NCI-H2227 treated with DMSO at 0.1 percent for 48 hours (cell line): ENCODE data around the gene MBOAT1.
A peak's percentile ranks its signal among the peaks of the same experiment; 100 is the strongest.

Experiments used
- DNase-seq: peaks from one replicate; lab custom pipeline; 2025; lab: John Stamatoyannopoulos, UW

The MBOAT1 gene

DNA sequence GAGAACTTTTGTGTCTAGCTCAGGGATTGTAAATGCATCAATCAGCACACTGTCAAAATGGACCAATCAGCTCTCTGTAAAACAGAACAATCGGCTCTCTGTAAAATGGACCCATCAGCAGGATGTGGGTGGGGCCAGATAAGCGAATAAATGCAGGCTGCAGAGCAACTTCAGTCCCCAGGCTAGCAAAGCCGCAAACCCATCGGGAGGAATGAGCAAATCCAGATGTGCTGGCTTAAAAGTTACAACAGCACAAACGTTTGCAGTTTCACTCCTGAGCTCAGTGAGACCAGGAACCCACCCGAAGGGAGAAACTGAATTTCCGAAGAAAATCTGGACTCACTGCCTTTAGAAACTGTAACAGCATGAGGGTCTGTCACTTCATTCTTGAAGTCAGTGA is 21.9 kb upstream of the MBOAT1 start:
- no peak for DNase-seq

DNA sequence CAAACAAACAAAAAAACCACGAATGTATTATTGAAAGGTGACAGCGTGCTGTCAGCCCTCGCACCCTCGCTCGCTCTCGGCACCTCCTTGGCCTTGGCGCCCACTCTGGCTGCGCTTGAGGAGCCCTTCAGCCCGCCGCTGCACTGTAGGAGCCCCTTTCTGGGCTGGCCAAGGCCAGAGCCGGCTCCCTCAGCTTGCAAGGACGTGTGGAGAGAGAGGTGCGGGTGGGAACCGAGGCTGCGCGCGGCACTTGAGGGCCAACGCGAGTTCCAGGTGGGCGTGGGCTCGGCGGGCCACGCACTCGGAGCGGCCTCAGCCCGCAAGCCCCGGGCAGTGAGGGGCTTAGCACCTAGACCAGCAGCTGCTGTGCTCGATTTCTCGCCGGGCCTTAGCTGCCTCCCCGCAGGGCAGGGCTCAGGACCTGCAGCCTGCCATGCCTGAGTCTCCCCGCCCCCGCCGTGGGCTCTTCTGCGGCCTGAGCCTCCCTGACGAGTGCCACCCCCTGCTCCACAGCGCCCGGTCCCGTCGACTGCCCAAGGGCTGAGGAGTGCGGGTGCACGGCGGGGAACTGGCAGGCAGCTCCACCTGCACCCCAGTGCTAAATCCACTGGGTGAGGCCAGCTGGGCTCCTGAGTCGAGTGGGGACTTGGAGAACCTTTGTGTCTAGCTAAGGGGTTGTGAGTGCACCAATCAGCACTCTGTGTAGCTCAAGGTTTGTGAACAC is 20.9 kb upstream of the MBOAT1 start:
- no peak for DNase-seq

DNA sequence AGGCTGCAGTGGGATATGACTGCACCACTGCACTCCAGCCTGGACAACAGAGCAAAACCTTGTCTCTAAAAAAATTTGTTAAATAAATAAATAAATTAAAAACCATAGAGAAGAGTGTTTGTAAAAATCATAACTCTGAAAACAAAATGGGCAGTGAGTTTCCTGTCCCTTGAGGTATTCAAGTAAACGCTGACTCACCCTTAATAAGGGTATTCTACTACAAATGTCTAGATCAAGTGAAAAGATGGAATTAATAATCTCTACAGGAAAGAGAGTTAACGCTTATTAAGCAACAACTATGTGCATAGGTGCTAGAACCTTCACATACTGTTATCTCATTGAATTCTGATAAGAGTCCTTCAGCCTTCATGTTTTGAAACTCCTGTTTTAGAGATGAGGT is 19.9 kb upstream of the MBOAT1 start:
- no peak for DNase-seq

DNA sequence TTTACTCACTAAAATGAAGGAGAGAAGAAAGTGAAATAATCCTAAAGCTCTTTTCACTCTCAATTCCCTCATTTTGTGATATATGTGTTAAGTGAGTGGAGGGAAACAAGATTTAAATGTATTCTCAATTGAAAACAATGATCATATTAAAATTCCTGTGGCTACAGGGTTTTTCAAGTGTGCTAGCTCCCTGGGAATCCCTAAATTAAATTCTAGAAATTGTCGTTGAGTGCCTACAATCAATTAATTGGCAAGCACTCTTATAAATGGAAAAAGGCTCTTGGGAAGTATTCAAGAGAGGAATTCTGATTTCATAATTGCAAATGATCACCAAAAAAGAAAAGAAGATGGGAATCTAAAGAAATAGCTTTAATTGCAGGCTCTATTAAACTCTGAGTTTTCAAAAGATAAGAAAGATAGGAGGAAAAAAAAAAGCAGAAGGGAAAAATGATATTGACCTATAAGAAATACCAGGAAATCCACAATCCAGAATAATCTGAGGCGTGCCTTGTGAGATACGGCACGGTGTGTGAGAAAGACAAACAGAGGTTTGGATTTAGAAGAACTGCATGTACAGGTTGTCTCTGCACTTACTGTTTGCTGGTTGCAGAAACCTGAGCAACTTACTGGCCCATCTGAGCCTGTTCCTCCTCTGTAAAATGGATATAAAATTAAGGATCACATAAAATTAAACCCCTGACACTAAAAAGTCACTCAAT is 18.3 kb upstream of the MBOAT1 start:
- DNase-seq, result no peak

DNA sequence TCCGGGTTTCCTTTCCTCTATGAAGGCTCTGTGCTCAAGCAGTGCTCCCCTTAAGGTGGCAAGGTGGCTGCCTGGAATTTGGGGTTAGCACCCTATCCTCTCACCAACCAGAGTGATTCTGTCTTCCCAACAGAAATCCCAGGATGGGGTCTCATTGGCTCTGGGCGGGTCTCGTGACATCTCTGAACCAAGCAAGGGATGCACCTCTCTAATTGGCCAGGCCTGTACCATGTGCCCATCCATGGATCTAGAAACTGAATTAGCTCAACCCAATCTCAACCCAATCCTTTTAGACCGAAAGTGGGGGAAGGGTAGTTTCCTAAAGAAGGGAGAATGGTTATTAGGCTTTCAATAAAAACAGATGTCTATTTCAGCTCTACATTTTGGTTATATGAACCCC is 17.6 kb upstream of the MBOAT1 start:
- no peak for DNase-seq

DNA sequence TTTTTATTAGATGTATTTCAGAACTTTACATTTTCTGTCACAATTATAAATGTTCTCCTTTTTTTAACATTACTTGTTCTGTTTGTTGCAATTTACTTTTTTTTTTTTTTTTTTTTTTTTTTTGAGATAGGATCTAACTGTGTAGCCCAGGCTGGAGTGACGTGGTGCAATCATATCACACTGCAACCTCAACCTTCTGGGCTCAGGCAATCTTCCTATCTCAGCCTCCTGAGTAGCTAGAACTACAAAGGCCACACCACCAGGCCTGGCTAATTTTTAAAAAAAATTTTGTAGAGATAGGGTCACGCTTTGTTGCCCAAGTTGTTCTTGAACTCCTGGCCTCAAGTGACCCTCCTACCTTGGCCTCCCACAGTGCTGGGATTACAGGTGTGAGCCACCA is 15.1 kb upstream of the MBOAT1 start:
- no peak for DNase-seq

DNA sequence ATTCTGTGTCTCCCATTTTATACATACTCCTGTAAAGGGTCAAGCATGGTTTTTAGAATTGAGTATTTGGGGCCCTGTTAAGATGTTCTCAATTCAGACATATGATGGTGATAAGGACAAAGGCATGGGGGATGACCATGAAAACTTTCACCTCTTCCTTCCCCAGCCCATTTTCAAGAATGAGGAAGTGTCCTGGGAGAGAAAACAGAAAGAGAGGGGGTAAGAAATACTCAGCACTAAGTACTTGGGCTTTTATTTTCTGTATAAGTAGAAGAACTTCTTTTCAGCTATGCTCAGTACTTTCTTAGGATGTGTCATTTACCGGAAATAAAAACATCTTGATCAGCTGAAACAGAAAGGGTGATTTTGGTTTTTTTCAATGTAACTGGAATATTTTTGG is 10.9 kb upstream of the MBOAT1 start:
- no peak for DNase-seq

DNA sequence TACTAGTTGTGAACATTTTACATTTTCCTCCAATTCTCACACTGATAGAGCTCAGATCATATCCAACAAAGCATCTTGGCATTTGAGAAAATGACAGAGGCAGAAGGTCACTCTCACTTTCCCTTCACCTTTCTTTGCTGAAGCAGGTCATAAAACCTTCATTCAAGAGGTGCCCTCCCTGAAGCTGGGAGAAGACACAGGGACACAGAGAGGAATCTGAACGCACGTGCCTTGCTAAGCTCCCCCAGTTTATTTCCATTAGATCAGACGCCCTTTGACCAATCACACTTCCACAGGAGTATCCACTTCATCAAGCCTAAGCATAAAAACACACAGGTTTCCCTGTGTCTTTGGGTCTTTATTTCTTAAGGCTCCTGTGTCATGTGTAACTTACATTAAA is 9.2 kb upstream of the MBOAT1 start:
- DNase-seq, result no peak

DNA sequence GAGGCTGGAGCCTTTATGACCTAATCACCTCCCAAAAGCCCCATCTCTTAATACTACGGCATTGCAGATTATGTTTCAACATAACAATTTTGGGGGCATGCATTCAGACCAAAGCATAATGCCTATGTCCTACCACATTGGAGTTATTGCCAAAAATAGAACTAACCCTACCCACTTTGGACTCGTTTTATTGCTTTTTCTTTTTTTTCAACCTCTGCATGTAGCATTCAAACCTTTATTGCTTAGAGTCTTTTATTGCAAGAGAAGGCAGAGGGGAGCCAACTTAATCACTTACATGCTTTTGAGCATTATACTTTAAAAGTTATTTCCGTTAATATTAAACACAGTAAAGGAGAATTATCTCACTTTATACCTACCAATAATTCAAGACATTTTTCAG is 8.1 kb upstream of the MBOAT1 start:
- no peak for DNase-seq

DNA sequence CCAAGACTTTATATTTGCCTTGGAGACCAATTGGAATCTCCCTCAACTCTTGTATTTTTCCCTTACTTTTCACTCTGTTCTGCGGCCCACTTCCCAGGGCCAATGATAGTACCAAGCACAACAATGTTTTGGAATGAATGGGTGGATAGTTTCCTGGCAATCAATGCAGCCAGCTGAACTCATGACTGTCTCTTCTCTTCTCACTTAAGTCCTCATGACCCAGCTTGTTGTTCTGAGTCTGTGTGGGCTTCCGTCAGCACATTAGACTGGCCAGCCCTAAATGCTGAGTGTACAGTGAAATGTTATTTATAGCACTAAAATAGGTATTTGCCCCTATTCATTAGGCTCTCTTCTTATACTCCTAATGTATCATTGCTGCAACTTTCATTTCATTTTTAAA is 5.6 kb upstream of the MBOAT1 start:
- no peak for DNase-seq

DNA sequence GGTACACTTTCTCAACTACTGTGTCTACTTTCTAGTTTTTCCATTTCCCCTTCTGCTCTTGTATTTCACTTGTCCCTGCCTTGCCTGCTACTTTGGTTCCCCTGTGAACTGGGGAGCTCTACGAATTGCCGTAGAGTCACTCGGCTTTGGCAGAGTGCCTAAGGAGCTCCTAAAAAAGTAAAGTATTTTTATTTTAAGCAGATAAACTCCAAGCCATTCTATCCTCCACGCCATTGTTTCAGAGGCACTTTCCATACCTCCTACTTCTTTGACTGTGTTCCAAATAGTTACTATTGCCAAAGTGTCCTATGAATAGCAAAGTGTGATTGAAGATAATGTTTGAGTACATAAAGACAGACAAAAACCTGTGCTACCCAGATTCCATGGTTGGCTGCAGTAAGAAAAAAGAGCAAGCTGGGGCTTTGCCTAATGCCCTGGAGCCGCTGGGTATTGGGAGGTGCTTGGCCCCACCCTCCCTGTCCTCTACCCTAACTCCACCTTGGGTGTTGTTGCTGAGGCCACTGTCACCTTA is 5.1 kb upstream of the MBOAT1 start:
- no peak for DNase-seq

DNA sequence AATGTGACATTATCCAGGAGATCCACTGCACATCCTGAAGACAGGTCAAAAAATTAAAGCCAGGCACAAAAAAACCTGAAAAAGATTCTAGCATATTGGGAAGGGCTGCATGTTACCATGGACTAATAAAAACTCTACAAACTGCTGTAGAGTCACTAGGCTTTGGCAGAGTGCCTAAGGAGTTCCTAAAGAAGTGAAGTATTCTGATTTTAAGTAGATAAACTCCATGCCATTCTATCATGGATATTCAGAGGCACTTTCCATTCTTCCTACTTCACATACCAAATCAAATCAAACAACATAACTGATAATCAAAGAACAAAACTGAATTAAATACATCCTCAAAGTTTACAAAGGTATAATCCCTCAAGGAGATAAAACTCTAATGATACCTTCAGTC is 3.0 kb upstream of the MBOAT1 start:
- no peak for DNase-seq

DNA sequence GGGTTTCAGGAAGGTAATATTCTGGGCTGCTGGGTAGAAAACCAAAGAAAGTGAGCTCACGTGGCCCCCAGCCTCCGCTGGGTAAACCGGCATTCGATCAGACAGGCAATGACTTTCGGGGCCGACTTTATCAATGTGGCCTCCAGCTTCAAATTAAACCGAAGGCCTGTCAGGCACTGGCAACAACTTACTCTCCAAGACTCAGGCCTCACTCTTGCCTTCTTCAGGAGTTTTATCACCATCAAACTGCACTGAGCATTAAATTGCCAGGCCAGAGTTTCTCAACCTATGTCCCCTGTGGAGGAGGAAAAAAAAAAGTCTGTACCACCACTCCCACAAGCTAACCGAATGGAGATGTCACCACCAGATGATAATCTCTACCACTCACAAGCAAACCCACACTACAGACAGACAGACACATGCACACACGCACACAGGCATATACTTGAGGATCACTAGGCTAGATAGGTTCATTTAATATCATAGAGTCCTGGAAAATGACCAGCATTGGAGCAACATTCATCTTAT is 1.1 kb upstream of the MBOAT1 start:
- no peak for DNase-seq

DNA sequence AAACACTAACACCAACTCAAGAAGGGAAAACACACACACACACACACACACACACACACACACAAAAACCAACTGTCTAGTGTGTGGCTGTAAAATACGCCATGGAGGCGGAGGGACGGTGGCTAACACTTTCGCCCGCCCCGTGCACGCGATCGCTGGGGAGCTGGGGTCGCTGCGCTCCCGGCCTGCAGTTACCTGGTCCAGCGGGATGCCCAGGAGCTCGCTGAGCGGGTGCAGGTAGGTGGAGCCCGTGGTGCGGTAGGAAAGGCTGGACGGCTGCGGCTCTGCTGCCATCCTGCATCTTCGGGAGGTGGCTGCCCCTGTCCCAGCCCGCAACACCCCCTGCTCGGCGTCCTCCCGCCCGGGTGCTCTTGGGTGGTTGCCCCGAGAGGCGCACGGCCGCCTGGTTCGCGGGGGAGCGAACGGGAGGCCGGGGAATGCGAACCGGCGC is 303 bp downstream of the MBOAT1 start:
- peak; percentile 63 for DNase-seq

DNA sequence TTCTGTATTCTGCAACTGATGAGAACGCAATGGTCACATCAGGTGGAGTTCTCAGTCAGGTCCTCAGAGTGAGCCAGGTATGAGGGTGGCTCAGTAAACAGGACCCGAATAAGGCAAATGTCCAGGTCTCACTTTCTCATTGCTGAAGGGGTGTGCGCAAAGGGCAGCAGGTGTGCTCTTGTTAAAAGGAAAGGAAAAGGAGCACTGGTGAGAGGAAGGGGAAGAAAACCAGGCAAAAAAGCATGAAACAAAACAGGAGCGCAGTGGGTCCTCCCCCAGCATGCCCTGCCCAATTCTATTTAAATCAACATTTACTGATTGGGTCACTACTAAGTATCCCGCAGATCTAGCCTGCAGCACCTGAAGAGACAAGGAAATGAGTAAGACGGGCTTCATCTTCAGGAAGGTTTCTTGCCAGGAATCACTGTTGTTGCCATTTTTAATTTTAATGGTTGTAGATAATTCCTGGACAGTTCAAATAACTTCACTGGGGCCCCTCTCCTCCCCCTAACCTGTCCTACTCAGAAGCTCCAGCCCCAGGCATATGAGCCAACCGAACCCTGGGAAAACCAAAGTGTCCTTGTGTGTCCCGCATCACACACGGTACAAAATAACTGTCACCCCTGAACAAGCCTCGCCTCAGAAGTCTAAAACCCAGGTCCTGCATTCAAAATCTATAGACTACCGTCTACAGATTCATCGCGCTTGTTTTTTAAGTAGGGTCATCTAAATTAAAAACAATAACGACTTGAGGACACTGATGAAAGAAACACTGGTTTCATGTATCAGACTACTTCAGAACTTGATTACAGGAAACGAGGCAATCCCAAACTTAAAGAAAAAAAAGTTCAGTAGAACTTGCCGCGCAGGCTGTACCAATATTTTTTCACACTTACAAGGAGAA is 980 bp downstream of the MBOAT1 start:
- DNase-seq, result no peak

DNA sequence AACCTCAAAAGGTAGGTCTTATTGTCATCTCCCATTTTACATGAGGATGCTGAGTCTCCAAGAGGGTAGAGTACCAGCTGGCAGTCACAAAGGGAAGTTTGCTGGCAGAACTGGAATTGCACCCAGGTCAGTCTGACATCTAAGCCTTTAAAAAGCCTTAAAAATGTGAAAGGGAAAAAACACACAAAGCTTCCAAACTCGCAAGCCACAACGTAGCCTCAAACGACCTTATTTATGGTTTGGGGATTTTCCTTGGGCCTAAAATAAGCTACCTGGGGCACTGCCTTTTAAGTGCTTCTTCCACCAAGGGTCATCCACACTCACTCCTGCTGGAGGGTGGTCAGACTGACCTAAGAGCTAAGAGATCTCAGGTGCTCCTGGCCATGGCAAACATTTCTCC is 2.1 kb downstream of the MBOAT1 start:
- DNase-seq, result no peak

DNA sequence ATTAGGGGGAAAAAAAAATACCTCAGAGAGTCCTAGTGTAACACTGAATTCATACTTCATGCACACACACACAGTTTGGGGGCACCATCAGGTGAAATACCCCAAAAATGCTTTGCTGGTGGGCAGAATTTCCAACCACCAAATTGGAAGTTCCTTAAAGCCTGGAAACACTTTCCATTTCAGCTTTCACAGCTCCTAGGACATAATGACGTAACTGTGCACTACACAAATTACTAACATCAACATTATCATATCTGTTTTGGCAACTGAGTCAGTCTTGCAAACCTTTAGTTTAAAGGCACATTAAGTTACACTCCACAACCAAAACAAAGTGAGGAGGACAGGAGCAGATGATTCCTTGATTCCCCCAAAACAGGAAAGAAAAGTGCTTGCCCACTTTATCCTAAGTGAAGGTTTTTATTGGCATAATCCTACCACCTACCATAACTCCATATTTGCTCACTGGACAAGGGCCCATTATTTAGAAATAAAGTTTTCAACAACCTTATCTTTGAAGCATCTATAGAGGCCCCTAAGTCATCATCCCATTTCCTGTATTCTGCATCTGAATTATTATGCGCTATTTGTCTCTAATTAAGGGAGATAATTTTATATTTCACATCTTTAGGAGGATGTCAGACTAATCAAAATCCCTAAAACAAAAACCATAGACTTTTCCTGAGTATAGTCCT is 3.4 kb downstream of the MBOAT1 start:
- DNase-seq, result no peak

DNA sequence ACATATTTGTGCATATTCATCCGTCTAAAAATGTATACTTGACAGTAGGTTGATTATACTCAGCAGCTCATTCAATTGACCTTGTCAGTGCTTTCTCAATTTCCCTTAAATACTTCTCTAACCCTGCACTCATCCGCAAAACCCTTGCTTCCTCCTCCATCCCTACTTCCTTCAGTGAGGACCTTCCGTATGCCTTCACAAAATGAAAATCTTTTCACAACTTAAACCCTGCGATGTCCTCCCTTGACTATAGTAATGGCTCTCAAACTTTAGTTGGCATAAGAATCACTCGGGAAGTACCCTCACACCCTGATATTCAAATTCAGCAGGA is 5.2 kb downstream of the MBOAT1 start:
- DNase-seq, result no peak

DNA sequence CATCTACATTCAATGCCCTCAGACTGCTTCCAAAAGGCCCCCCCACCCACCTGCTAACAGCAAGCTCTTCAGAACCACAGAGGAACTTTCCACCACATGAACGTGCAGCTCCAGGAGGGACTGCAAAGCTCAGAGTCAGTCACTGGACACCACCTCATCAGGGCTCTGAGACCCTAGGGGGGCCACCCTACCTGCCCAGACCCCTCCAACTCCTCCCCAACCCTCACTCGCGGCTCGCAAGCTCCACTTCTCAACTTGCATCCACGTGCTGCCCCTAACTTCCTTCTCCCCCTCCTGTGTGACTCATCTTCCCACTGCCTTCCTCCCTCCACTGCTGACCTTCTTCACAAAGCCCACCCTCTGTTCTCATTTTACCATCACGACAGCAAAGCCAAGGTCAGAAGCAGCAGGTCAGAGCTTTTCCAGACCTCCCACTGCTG is 6.5 kb downstream of the MBOAT1 start:
- no peak for DNase-seq

DNA sequence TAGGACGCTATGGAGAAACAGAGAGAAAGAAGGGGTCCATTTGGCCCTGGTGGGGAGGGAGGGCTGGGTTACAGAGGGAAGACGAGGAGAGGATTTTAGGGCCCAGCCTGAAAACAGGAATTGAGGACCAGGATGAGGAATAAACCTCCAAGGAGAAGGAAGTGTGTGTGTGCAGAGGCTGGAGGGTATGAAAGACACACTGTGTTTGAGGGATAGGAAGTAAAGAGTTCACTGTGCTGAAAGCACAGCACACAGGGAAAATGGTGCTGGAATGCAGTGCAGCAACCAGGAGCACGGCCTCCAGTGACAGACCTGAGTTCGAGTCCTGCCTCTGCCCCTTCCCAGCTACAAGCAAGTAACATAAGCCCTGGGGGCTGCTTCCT is 7.8 kb downstream of the MBOAT1 start:
- DNase-seq, result no peak

DNA sequence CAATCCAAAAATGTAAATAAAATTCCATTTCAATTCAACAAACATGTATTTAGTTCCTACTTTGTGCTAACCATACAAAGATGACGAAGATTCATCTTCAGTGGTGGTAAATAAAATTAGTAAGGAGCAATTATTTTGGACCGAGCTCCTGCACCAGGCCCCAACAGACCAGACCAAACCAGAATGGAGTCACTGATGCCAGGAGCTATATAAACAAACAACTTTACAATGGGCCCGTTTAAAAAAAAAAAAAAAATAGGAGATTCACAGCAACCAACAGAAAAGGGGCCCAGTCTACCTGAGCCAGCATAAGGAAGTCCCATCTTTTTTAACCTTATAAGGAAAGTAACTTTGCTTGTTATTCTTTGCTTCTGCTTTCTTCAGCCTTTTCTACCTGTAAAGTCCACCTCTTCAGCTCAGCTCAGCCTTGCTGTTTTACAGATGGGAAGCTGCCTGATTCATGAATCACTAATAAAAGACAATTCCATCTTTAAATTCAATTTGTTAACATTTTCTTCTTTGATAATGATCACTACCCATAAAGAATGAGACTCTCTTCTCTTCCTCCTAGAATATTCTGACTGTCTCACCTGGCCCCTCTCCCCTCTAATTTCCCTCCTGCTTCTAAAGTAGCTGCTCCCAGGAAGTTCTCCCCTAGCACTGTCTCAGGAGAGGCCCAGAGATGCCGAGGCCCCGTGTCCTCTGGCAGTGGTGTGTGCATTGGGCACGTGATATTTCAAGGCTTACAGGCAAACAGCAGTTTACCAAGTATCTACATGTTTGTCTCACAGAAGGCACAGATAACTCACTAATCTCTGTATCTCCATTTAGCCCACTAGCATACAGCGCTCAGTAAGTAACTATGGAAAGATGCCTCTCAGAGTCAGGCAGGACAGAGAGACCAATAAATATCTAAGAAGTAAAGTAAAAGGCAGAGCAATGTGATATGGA is 8.4 kb downstream of the MBOAT1 start:
- no peak for DNase-seq
